Kidney (tissue), 14 donors: ENCODE results near the gene FIBCD1. TPM values are rescaled to one million over a fixed set of nuclear protein-coding genes. Genes with fewer than 3 reads are reported as not detected.

Experiments
- DNase-seq, 5 donors: peaks; one replicate each; pipeline ENCODE4 v3.0.0-alpha.2; 2013 to 2020
- FAIRE-seq: peaks from 2 replicates; lab custom pipeline; 2012; peaks lifted over from hg19 to GRCh38; lab: Jason Lieb, UNC
- H3K27ac ChIP-seq, 2 donors: one replicate each; pipeline ENCODE4 v1.7.0; 2013; ENCODE audit warnings: low read depth in 2 of 2, low read length in 2 of 2, inconsistent platforms in 1 of 2
- H3K27me3 ChIP-seq: one replicate; pipeline ENCODE4 v1.7.1; 2013; ENCODE audit warnings: low read length, inconsistent platforms; ENCODE audit not compliant: control insufficient read depth, insufficient read depth
- H3K36me3 ChIP-seq, 3 donors: one replicate each; pipeline versions ENCODE4 v1.7.0 to v1.7.1; 2013; ENCODE audit warnings: low read length in 3 of 3, control low read depth in 1 of 3, inconsistent platforms in 1 of 3; ENCODE audit not compliant: insufficient read depth in 3 of 3, control insufficient read depth in 2 of 3
- H3K4me1 ChIP-seq, 3 donors: one replicate each; pipeline versions ENCODE4 v1.7.0 to v1.7.1; 2013; ENCODE audit warnings: low read length in 3 of 3, inconsistent platforms in 1 of 3, low read depth in 1 of 3; ENCODE audit not compliant: control insufficient read depth in 2 of 3, insufficient read depth in 2 of 3
- H3K4me3 ChIP-seq, 3 donors: one replicate each; pipeline versions ENCODE4 v1.7.0 to v1.8.1; 2013; ENCODE audit warnings: low read length in 3 of 3, control low read depth in 1 of 3, inconsistent platforms in 1 of 3
- H3K9ac ChIP-seq, 3 donors: one replicate each; pipeline versions ENCODE4 v1.7.0 to v1.7.1; 2013; ENCODE audit warnings: low read length in 3 of 3, control low read depth in 1 of 3, inconsistent platforms in 1 of 3
- H3K9me3 ChIP-seq, 3 donors: one replicate each; pipeline versions ENCODE4 v1.7.0 to v1.7.1; 2013; ENCODE audit warnings: low read length in 3 of 3, control low read depth in 1 of 3, inconsistent platforms in 1 of 3; ENCODE audit not compliant: control insufficient read depth in 2 of 3, insufficient read depth in 1 of 3
- intact Hi-C: fragments of 100-400 bp; cut with DNase I; formaldehyde crosslinking; loops from one replicate; pipeline ENCODE4 v1.11.1; 2022
- polyA plus RNA-seq: library from polyadenylated mRNA; stranded (reverse); fragments of 350-450 nt; fragmentation: Illumina TruSeq; extraction: RNeasy Lipid Tissue Mini Kit (QIAGEN cat#74804); gene quantifications from one replicate; pipeline ENCODE4 v1.2.3, GENCODE V29; 2014; ENCODE audit warnings: low read depth, low replicate concordance; ENCODE audit not compliant: insufficient read depth
- total RNA-seq: library from RNA; stranded (reverse); fragmentation: NEBNext Ultra II Directional; extraction: Animal tissue kit (Norgen Biotek cat#: 25700); gene quantifications from one replicate; pipeline ENCODE4 v1.2.1, GENCODE V29; 2021
- TF ChIP-seq, protein P1 (sequence below): IDR thresholded peaks from 3 replicates; pipeline ENCODE4 v1.5.1; 2012; ENCODE audit warnings: mild to moderate bottlenecking, moderate library complexity, borderline replicate concordance; ENCODE audit not compliant: insufficient read depth; ENCODE audit errors: extremely low read depth
- donor health status: control.
- donor health status: control.
- donor health status: control.
- donor health status: control.
- donor health status: control.
- donor health status: DM: yes; HTN: yes; CAD: no.
- donor health status: Normal renal cell carcinoma (clear cell type).

Gene FIBCD1
- total and polyA plus RNA-seq, 2 donors from 2014 or later = 0.25 TPM; not detected in 1

GRCh38 chr9:130897105-130897751 is 41.8 kb downstream of the FIBCD1 start:
- Histone ChIP-seq H3K27ac (no peak overlapping the region), H3K9ac (no peak overlapping the region), H3K9me3 (no peaks in the 10 kb centered on the region), H3K27me3 (no peaks in the 10 kb centered on the region), H3K4me1 (no peaks in the 10 kb centered on the region), H3K36me3 (no peaks in the 10 kb centered on the region), H3K4me3 (no peak overlapping the region)
- FAIRE-seq (no peak), DNase-seq (no peak)
- TF ChIP-seq, protein P1, sequence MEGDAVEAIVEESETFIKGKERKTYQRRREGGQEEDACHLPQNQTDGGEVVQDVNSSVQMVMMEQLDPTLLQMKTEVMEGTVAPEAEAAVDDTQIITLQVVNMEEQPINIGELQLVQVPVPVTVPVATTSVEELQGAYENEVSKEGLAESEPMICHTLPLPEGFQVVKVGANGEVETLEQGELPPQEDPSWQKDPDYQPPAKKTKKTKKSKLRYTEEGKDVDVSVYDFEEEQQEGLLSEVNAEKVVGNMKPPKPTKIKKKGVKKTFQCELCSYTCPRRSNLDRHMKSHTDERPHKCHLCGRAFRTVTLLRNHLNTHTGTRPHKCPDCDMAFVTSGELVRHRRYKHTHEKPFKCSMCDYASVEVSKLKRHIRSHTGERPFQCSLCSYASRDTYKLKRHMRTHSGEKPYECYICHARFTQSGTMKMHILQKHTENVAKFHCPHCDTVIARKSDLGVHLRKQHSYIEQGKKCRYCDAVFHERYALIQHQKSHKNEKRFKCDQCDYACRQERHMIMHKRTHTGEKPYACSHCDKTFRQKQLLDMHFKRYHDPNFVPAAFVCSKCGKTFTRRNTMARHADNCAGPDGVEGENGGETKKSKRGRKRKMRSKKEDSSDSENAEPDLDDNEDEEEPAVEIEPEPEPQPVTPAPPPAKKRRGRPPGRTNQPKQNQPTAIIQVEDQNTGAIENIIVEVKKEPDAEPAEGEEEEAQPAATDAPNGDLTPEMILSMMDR = no peak
- intact Hi-C loops = no loop called here

DNA sequence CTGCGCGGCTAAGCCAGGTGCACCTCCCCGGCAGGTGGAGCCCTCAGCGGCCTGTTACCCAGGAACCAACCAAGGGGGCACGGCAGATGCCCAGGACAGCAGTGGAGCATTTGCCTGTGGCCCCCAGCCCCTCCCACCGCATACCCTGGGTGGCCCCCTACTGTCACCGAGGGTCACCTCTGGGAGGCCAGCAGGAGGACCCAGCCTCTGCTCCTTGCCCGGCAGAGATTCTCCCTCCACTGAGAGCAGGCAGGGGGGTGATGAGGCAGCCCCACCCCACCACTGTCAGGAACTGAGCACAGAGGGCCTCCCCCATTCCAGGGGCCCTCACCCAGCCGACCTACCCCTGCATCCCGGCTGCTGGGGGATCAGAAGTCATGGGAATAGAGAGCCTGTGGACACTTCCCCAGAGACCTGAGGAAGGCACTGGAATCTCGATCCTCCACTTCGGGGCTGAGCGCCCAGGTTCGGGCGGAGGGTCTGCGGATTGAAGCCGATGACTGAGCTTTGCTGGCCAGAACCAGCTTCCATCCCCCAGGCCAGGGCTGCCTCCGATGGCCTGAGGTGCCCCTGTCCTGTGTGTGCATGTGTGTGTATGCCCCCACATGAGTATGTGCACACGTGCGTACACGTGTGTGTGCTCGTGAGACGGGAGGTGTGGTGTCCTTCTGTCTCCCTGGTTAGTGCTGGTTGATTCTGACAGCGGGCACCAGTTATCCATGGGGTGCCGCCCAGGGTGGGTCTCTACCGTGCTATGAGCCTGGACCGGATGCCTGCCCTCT is 42.6 kb downstream of the FIBCD1 start, which contains the start of gene QRFP:
Gene QRFP, minus strand, starts transcription at position 580 of the 782 bp plus-strand sequence. CDS start 2,974 bp downstream, outside the sequence.
- Histone ChIP-seq H3K4me3 (no peak within 1 kb of the TSS), H3K27ac (no peak within 1 kb of the TSS), H3K9ac (no peak within 1 kb of the TSS), H3K4me1 (no peaks in the 10 kb centered on the region), H3K36me3 (no peaks in the 10 kb centered on the region), H3K9me3 (no peaks in the 10 kb centered on the region), H3K27me3 (no peaks in the 10 kb centered on the region)
- intact Hi-C loops = no loop called here
- TF ChIP-seq, protein P1 = no peak
- DNase-seq = peak in 1 of 5 donors; percentile 41
- no peak for FAIRE-seq

DNA sequence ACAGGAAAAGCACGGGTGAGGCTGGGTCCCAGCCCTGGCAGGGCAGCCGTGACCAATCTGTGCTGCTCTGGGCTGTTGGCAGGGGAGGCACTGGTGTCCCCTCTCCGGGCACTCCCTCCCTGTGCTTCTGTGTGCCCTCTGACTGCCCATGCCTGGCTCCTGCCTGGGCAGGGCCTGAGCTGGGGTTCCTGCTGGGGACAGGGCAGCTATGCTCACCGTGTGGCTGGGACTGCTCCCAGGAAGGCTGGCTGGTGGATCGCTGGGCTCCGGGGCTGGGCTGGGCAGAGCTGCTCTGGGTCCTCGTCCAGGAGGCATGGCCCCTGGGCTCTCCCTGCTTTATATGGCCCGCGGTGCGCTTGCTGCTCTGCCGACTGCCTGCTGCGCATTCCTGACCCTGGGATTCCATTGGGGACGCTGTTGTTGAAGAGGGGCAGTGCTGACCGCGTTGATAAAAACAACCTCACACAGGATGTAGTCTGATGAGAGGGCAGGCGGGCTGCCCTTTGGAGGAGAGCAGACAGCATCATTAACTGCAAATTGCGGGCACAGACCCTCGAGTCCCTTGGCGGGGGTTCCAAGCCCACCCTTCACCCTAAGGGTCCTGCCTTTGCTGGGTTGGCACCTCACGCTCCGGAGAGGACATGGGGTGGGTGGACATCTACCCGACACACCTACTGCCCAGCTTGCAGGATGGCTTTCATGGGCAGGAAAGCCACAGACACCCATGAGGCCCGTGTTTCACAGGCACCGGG is 43.4 kb downstream of the FIBCD1 start:
- Histone ChIP-seq H3K4me3 (no peak overlapping the region), H3K9ac (no peak overlapping the region), H3K36me3 (no peaks in the 10 kb centered on the region), H3K27ac (no peak overlapping the region), H3K4me1 (no peaks in the 10 kb centered on the region), H3K27me3 (no peaks in the 10 kb centered on the region), H3K9me3 (no peaks in the 10 kb centered on the region)
- TF ChIP-seq, protein P1 = no peak
- intact Hi-C loops = no loop called here
- FAIRE-seq (no peak), DNase-seq (peak in 2 of 5 donors; percentile 42 to 56)
